Upper lobe of left lung (tissue), 6 donors: ENCODE results near the gene ARVCF. TPM values are rescaled to one million over a fixed set of nuclear protein-coding genes. Genes with fewer than 3 reads are reported as not detected.

Experiments
- ATAC-seq, 2 donors: fragments of 200-7000 bp; cut with Tn5 transposase; one replicate each; pipeline ENCODE4 v1.9.1; 2022; ENCODE audit warnings: mild to moderate bottlenecking in 2 of 2, moderate library complexity in 2 of 2; ENCODE audit not compliant: low FRiP score in 2 of 2
- DNase-seq, 2 donors: peaks; one replicate each; pipeline ENCODE4 v3.0.0-alpha.2; 2019 to 2020
- H3K27ac ChIP-seq, 4 donors: fragments of 200-600 bp; sonication (generic); one replicate each; pipeline ENCODE4 v1.5.1; 2016 to 2019
- H3K27me3 ChIP-seq, 4 donors: fragments of 200-600 bp; sonication (generic); one replicate each; pipeline ENCODE4 v1.5.1; 2017 to 2019
- H3K36me3 ChIP-seq, 4 donors: fragments of 200-600 bp; sonication (generic); one replicate each; pipeline ENCODE4 v1.5.1; 2016 to 2019
- H3K4me1 ChIP-seq, 4 donors: fragments of 200-600 bp; sonication (generic); one replicate each; pipeline ENCODE4 v1.5.1; 2018 to 2019
- H3K4me3 ChIP-seq, 4 donors: fragments of 200-600 bp; sonication (generic); one replicate each; pipeline ENCODE4 v1.5.1; 2017 to 2019; ENCODE audit warnings: mild to moderate bottlenecking in 2 of 4, moderate library complexity in 1 of 4
- H3K9me3 ChIP-seq, 4 donors: fragments of 200-600 bp; sonication (generic); one replicate each; pipeline ENCODE4 v1.5.1; 2018 to 2019
- EP300 ChIP-seq, 4 donors: sonication (generic); formaldehyde crosslinking; IDR thresholded peaks; one replicate each; pipeline ENCODE4 v1.5.1; 2017; ENCODE audit warnings: antibody characterized with exemption in 4 of 4, control low read depth in 2 of 4
- POLR2A ChIP-seq, 4 donors: fragments of 450-650 bp; IDR thresholded peaks; one replicate each; pipeline ENCODE4 v1.5.1; 2016 to 2017; ENCODE audit warnings: antibody characterized with exemption in 4 of 4, mild to moderate bottlenecking in 2 of 4
- POLR2AphosphoS5 ChIP-seq, 2 donors: sonication (generic); formaldehyde crosslinking; IDR thresholded peaks; one replicate each; pipeline ENCODE4 v1.5.1; 2017; ENCODE audit warnings: antibody characterized with exemption in 2 of 2
- WGBS, 2 donors: methylation state at CpG; one replicate each; pipeline ENCODE4 v1.1.5; 2017 to 2018; 5-methylcytosine and 5-hydroxymethylcytosine counted together
- total RNA-seq, 6 donors: library from RNA; depleted of rRNA in 4 of 6; stranded (reverse); fragments of >200 nt in 4 of 6; gene quantifications; one replicate each; pipeline versions ENCODE4 v1.1.0 to v1.2.1, GENCODE V29; 2016 to 2021
- TF ChIP-seq, protein P1 (sequence below), 6 experiments: fragments of 450-650 bp in 4 of 6; fragments of 200-600 bp in 2 of 6; sonication (generic) in 2 of 6; IDR thresholded peaks; one replicate each; pipeline ENCODE4 v1.5.1; 2016 to 2019; ENCODE audit warnings: antibody characterized with exemption in 6 of 6
- donor health status: DM: no; HTN: no; CAD: no; lungs with moderate emphysema.
- donor health status: DM: no; HTN: yes; CAD: no; lungs with severe emphysema.

The ARVCF gene
- total RNA-seq, 6 donors from 2014 or later: 18.5 to 54.5 (median 22.8) TPM

DNA sequence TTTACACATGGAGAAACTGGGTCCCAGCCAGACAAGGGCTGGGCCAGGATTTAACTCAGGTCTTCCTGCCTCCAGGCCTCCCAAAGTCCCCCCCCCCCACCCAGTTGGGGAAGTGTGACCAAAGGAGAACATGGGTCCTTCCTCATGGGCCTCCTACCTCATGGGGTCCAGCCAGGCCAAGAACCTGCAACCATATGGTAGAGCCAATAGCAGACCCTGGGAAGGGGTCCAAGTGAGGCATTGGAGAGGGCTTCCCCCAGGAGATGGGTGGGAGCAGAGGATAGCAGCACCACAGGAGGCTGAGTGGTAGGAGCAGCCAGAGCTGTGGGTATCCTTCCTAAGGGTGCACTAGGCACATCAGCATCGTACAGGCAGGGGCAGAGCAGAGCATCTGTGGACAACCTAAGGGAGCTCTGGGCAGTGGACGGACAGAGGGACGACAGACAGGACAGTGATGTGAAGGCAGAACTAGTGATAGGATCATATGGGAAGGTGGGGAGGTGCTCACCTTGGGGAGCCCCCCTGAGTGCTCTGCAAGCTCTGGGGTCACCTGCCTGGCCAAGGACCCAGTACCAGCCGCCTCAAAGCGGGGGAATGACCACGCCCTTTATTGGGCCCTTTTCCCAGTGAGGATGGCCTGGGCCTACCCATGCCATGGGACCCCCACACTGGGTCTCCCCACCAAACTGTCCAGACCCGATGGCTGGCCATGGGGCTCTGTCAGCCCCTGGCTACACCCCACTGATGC lies 4.5 kb downstream of the ARVCF start:
- Histone ChIP-seq H3K4me1 (peaks cover 8 to 25% (median 19%) of the 10 kb centered on the region in 4 donors), H3K4me3 (no peak overlapping the region), H3K36me3 (no peaks in the 10 kb centered on the region), H3K27me3 (peaks cover 0 to 4% (median 0%) of the 10 kb centered on the region in 4 donors), H3K27ac (no peak overlapping the region), H3K9me3 (no peaks in the 10 kb centered on the region)
- WGBS, 2 donors: 95% methylated on average over 5 to 7 of the region's 7 CpGs
- ATAC-seq (no peak), DNase-seq (no peak)
- TF ChIP-seq, protein P1, sequence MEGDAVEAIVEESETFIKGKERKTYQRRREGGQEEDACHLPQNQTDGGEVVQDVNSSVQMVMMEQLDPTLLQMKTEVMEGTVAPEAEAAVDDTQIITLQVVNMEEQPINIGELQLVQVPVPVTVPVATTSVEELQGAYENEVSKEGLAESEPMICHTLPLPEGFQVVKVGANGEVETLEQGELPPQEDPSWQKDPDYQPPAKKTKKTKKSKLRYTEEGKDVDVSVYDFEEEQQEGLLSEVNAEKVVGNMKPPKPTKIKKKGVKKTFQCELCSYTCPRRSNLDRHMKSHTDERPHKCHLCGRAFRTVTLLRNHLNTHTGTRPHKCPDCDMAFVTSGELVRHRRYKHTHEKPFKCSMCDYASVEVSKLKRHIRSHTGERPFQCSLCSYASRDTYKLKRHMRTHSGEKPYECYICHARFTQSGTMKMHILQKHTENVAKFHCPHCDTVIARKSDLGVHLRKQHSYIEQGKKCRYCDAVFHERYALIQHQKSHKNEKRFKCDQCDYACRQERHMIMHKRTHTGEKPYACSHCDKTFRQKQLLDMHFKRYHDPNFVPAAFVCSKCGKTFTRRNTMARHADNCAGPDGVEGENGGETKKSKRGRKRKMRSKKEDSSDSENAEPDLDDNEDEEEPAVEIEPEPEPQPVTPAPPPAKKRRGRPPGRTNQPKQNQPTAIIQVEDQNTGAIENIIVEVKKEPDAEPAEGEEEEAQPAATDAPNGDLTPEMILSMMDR (IDR thresholded peaks at IDR 0.05): no peak
- TF ChIP-seq EP300 (IDR thresholded peaks at IDR 0.05): no peak
- no peak for TF ChIP-seq POLR2AphosphoS5 (IDR thresholded peaks at IDR 0.05)

DNA sequence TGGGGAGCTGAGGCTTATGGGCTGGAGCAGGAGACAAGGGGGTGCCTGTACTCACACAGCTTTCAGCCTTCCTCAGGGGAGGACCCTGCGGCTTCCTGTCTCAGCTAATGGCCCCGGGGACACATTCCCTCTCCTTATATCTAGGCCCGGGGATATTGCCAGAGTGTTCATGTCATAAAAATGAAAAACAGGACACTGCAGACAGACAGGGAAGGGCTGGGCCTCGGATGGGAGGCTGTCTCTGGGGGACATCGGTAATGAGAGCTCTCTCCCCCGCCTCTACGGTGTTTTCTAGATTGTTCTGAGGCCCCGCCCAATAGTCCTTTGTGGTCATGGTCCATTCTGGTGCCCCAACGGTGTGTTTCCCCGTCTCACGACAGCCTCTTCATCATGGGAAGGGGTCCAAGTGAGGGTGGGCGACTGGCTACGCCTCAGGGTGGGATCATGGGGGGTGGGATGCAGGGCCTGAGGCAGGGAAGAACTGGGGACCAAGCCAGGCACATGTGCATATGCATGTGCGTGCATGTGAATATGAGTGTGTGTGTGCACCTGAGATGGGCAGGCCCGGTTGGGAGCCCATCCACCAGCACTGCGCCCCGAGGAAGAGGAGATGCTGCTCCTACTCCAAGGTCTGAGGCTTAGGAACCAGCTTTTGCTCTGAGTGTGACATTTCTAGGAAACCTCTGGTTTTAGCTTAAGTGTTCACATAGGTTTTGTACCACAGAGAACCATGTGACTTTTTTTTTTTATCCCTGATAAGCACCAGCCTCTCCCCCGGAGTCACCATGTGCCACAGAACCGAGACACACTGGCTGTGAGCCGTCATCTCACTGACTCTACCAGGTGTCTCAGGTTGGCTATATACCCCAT lies 5.3 kb downstream of the ARVCF start:
- no peak for DNase-seq
- H3K27ac ChIP-seq: no peak overlapping the region
- H3K4me1 ChIP-seq: peaks cover 6 to 21% (median 17%) of the 10 kb centered on the region in 4 donors
- no peak overlapping the region for H3K4me3 ChIP-seq
- H3K36me3 ChIP-seq: no peaks in the 10 kb centered on the region
- ATAC-seq: no peak
- peaks cover 0 to 4% (median 0%) of the 10 kb centered on the region in 4 donors for H3K27me3 ChIP-seq
- 84 to 86% methylated on average over 17 to 20 of the region's 20 CpGs for WGBS, 2 donors
- H3K9me3 ChIP-seq: no peaks in the 10 kb centered on the region
- no peak for TF ChIP-seq POLR2AphosphoS5 (IDR thresholded peaks at IDR 0.05)
- TF ChIP-seq POLR2A (IDR thresholded peaks at IDR 0.05): no peak
- TF ChIP-seq, protein P1 (IDR thresholded peaks at IDR 0.05): no peak
- TF ChIP-seq EP300 (IDR thresholded peaks at IDR 0.05): no peak

DNA sequence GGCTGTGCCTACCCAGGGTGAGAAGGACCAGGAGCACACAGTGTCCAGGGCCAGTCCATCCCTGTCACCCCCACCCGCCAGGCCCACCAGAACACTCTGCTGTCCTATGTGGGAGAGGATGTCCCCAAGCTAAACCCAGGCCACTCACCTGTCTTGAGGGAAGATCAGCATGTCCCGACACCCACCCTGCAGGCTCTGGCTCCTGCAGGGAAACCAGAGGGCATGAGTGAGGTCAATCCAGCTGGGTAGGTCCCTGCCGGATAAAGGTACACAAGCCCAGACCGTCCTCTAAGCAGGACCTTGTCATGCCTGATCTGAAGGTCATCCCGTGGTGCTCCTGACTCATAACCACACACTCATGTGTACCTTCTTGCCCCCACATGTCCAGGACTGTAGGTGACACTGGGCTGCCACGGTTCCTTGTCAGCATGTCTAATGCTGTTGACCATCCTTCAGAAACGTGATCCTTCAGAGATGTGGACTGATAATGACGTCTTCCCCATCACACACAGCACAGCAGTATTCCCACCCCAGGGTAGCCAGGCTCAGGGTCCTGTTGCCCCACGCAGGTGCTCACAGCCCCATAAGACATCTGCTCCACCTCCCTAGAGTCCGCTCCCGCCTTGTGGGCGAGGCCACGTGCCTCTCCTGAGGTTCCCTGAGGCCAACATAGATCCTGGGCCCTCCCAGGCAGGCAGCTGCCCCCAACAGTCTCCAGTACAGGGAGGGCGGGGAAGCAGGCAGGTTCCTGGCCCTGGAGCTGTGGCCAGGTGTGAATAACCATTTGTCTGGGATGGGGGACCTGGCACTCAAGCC lies 6.1 kb downstream of the ARVCF start:
- WGBS, 2 donors: 90 to 95% methylated on average over 10 of the region's 14 CpGs
- Histone ChIP-seq H3K4me1 (peaks cover 6 to 12% (median 9%) of the 10 kb centered on the region in 4 donors), H3K36me3 (no peaks in the 10 kb centered on the region), H3K27me3 (no peaks in the 10 kb centered on the region), H3K27ac (no peak overlapping the region), H3K4me3 (no peak overlapping the region), H3K9me3 (no peaks in the 10 kb centered on the region)
- ATAC-seq (no peak), DNase-seq (no peak)
- TF ChIP-seq, protein P1 (IDR thresholded peaks at IDR 0.05): no peak
- TF ChIP-seq EP300 (IDR thresholded peaks at IDR 0.05) (no peak), POLR2AphosphoS5 (IDR thresholded peaks at IDR 0.05) (no peak), POLR2A (IDR thresholded peaks at IDR 0.05) (no peak)

DNA sequence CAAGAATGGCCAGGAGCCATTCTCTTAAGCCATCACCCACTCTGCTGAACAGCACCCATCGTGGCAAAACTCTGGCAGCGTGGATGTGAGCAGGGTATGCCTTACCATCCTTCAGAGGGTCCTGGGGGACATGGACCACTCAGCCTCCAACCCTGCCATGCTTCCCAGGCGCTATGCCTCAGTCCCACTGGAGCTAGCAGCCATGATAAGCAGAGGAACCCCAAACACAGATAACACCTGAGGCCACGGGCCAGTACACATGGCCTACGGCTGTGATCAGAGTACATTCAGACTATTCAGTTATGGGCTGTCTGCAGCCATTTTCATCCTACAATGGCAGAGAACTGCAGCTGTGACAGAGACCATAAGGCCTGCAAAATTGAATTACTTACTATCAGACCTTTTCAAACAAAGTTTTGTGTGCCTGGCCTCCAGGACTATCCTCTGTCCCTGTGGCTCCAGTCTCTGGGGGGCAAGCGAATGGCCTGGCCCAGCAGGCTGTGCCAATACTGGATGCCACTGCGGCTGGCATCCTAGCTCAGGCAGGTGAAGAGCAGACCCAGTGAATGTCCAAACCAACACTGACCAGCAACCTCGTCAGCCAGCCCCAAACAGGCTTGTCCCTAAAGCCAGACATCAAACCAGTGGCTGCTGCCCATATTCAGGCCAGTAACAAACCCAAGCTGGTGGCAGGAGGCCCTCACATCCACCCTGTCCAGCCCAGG lies 6.9 kb downstream of the ARVCF start:
- TF ChIP-seq, protein P1 (IDR thresholded peaks at IDR 0.05): no peak
- TF ChIP-seq POLR2AphosphoS5 (IDR thresholded peaks at IDR 0.05): no peak
- TF ChIP-seq EP300 (IDR thresholded peaks at IDR 0.05): no peak
- no peak for TF ChIP-seq POLR2A (IDR thresholded peaks at IDR 0.05)
- WGBS, 2 donors: 95 to 96% methylated on average over 7 to 8 of the region's 8 CpGs

More for the DNA sequence above, 6.9 kb downstream of the ARVCF start:
- H3K27me3 ChIP-seq: no peaks in the 10 kb centered on the region
- H3K9me3 ChIP-seq: no peaks in the 10 kb centered on the region
- no peak for ATAC-seq
- peaks cover 4 to 7% (median 7%) of the 10 kb centered on the region in 4 donors for H3K4me1 ChIP-seq
- no peak overlapping the region for H3K4me3 ChIP-seq
- no peak for DNase-seq
- no peaks in the 10 kb centered on the region for H3K36me3 ChIP-seq
- no peak overlapping the region for H3K27ac ChIP-seq
